T-helper 17 cell (primary cell): ENCODE data around the gene CLIC4. TPM values are rescaled to one million over a fixed set of nuclear protein-coding genes. Genes with fewer than 3 reads are reported as not detected.
"Not testable (repeated sequence)": the region's sequence is repeated elsewhere in the genome, so short reads cannot be mapped to it uniquely, and the experiment has no call there.

Source experiments
- ATAC-seq: fragments of 150-1000 bp; cut with Tn5 transposase; 2 replicates; pipeline ENCODE4 v1.10.0; 2021; ENCODE audit warnings: mild to moderate bottlenecking, moderate library complexity
- DNase-seq, 3 donors: peaks; one replicate each; pipeline versions ENCODE4 v3.0.0 to v3.0.0-alpha.2; 2020 to 2021
- H3K9me3 ChIP-seq: one replicate; pipeline ENCODE4 v1.7.0; 2013; ENCODE audit warnings: low read length, mild to moderate bottlenecking; ENCODE audit not compliant: control insufficient read depth, poor library complexity, severe bottlenecking
- H3K27ac Mint-ChIP-seq: one replicate; pipeline ENCODE4 v1.8.0; 2022; ENCODE audit warnings: mild to moderate bottlenecking, moderate library complexity, mixed read lengths
- H3K27me3 Mint-ChIP-seq: one replicate; pipeline ENCODE4 v1.8.0; 2022; ENCODE audit warnings: mixed read lengths
- H3K36me3 Mint-ChIP-seq: one replicate; pipeline ENCODE4 v1.8.0; 2022; ENCODE audit warnings: low read depth, mixed read lengths
- H3K4me1 Mint-ChIP-seq: one replicate; pipeline ENCODE4 v1.8.0; 2022; ENCODE audit warnings: mild to moderate bottlenecking, mixed read lengths
- H3K4me3 Mint-ChIP-seq: one replicate; pipeline ENCODE4 v1.8.0; 2022; ENCODE audit warnings: mild to moderate bottlenecking, moderate library complexity, mixed read lengths
- total RNA-seq, 4 donors: library from RNA in 2 of 4; stranded (reverse) in 2 of 4; gene quantifications; one replicate each; pipeline ENCODE4 v1.2.3 and lab custom pipeline; 2022 to 2026

Gene CLIC4
- total RNA-seq, 2 donors from 2014 or later, result 3.9 to 9.9 TPM

GRCh38 chr1:24743404-24744211 lies 1.6 kb upstream of the CLIC4 start:
- H3K4me3 Mint-ChIP-seq, result peak overlapping the region; percentile 87
- ATAC-seq (no peak), DNase-seq (no peak)
- H3K36me3 Mint-ChIP-seq, result peaks cover 3% of the 10 kb centered on the region
- H3K27me3 Mint-ChIP-seq, result peaks cover 13% of the 10 kb centered on the region
- H3K9me3 ChIP-seq, result no peaks in the 10 kb centered on the region
- peak overlapping the region; percentile 37 for H3K27ac Mint-ChIP-seq
- peaks cover 10% of the 10 kb centered on the region for H3K4me1 Mint-ChIP-seq

DNA sequence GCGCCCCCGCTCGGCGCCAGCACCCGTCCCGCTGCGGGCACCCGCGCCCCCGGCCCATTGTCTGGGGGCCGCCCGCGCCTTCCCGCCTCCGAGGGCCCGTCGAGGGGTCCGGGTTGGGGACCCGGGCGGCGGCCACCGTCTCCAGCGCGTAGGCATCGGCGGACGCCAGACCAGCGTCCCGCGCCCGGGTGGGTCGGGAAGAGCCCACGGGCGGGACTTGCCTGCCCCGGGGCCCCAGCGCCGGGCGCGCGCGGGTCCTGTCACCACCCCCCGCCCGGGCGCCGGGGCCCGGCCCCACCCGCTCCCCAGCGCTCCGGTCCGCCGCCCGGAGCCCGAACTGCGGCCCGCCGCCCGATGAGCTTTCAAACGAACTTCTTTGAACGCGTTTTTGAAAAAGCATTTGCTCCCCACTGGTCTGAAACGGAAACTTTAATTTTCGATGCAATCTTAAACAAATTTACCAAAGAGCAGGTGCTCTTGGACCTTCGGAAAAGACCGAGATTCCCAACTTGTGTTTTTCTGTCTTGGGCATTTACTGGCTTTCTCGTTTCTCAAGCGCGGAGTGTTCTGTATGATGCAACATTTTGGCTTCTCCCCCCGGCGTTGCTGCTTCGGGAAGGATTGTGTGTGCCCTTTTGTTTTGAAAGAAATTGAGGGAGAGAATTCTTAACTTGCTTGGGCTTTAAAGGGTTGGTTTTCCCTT lies 615 bp downstream of the CLIC4 start:
- DNase-seq (peak in 2 of 3 donors; percentile 15 to 30), ATAC-seq (no peak)
- no peaks in the 10 kb centered on the region for H3K9me3 ChIP-seq
- peaks cover 3% of the 10 kb centered on the region for H3K36me3 Mint-ChIP-seq
- no peak overlapping the region for H3K27ac Mint-ChIP-seq
- peaks cover 14% of the 10 kb centered on the region for H3K4me1 Mint-ChIP-seq
- H3K27me3 Mint-ChIP-seq, result peaks cover 12% of the 10 kb centered on the region
- peak overlapping the region; percentile 88 for H3K4me3 Mint-ChIP-seq

DNA sequence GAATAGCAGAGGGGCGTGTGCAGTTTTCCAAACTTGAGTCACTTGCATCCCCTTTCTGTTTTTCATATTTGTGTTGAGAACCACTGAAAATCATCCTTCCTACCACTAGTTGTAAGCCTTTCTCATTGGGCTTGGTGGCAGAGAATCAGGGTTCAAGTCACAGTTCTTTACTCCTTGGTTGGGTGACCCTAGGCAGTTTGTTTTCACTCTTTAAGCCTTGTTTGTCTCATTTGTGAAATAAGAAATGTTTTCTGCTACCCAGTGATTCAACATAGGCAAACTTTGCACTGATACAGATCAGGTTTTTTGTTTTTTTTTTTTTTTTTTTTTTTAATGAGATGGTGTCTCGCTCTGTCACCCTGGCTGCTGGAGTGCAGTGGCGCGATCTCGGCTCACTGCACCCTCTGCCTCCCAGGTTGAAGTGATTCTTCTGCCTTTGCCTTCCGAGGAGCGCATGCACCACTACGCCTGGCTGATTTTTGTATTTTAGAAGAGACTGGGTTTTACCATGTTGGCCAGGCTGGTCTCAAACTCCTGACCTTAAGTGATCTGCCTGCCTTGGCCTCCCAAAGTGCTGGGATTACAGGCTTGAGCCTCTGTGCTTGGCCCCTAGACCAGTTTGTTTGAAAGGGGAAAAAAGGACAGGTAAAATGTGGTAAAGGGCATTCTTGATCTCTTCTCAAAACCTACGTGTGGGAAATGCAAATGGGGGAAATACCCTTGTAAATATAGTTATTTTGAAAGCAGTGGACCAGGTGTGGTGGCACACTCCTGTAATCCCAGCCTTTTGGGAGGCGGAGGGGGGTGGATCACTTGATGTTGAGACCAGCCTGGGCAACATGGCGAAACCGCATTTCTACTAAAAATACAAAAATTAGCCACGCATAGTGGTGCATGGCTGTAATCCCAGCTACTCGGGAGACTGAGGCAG lies 3.2 kb downstream of the CLIC4 start:
- Mint-ChIP-seq H3K36me3 (no peaks in the 10 kb centered on the region), H3K4me1 (peaks cover 9% of the 10 kb centered on the region), H3K27ac (peak overlapping the region; percentile 19), H3K4me3 (peak overlapping the region; percentile 68), H3K27me3 (no peaks in the 10 kb centered on the region)
- no peaks in the 10 kb centered on the region for H3K9me3 ChIP-seq
- ATAC-seq, result no peak
- DNase-seq, result no peak

DNA sequence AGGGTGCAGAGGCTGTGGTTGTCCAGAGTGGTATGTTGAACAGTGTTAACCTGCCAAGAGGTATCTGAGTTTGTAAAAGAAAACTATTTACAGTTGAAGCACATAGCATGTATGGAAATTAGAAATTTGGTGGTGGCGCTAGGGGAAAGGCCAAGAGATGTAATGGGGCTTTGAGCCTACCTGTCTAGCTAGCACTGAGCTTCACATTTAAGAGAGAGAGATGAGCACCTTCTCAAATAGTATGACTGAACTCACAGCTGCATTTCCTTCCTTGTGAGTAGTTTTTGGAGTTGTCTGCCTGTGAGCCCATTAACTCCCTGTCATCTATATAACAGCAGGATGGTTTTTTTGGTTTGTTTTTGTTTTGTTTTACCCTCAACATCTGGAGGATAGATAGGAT lies 4.0 kb downstream of the CLIC4 start:
- H3K27me3 Mint-ChIP-seq, result peaks cover 4% of the 10 kb centered on the region
- H3K27ac Mint-ChIP-seq, result peak overlapping the region; percentile 19
- ATAC-seq (no peak), DNase-seq (no peak)
- H3K36me3 Mint-ChIP-seq, result no peaks in the 10 kb centered on the region
- no peak overlapping the region for H3K4me3 Mint-ChIP-seq
- no peaks in the 10 kb centered on the region for H3K9me3 ChIP-seq
- peaks cover 10% of the 10 kb centered on the region for H3K4me1 Mint-ChIP-seq

- Mint-ChIP-seq H3K4me3 (no peak overlapping the region), H3K27me3 (peaks cover 6% of the 10 kb centered on the region), H3K4me1 (peaks cover 9% of the 10 kb centered on the region), H3K27ac (no peak overlapping the region), H3K36me3 (no peaks in the 10 kb centered on the region)
- H3K9me3 ChIP-seq, result no peaks in the 10 kb centered on the region
- DNase-seq (no peak), ATAC-seq (no peak)
Observed at GRCh38 chr1:24749886-24750285, 4.6 kb downstream of the CLIC4 start.

- Mint-ChIP-seq H3K36me3 (no peaks in the 10 kb centered on the region), H3K4me3 (no peak overlapping the region), H3K27ac (no peak overlapping the region), H3K27me3 (peaks cover 6% of the 10 kb centered on the region), H3K4me1 (peaks cover 9% of the 10 kb centered on the region)
- DNase-seq (no peak), ATAC-seq (no peak)
- H3K9me3 ChIP-seq, result no peaks in the 10 kb centered on the region
Observed at GRCh38 chr1:24751833-24752232, 6.6 kb downstream of the CLIC4 start.

GRCh38 chr1:24752305-24752704 lies 7.1 kb downstream of the CLIC4 start:
- Mint-ChIP-seq H3K27me3 (peaks cover 6% of the 10 kb centered on the region), H3K4me3 (no peak overlapping the region), H3K4me1 (peaks cover 9% of the 10 kb centered on the region), H3K27ac (no peak overlapping the region), H3K36me3 (no peaks in the 10 kb centered on the region)
- H3K9me3 ChIP-seq, result no peaks in the 10 kb centered on the region
- DNase-seq (no peak), ATAC-seq (no peak)

DNA sequence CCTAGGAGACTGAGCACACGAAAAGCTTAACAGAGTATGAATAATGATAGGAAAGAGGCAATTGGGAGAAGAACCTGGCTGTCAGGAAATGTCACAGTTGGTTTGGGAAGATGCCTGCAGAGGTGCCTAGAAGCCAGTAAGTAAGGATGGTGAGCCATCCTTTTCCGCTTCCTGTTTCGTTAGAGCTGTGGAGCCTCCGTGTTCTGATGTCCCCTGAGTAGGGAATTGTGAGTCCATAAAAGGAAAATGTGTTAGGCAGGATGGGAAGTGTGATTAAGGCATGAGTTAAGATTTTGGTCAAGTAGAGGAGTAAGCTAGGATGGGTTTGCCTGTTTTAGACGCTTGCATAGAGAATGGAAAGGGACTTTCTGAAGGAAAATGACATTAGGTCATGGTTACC lies 9.0 kb downstream of the CLIC4 start:
- no peaks in the 10 kb centered on the region for H3K9me3 ChIP-seq
- no peak overlapping the region for H3K4me3 Mint-ChIP-seq
- H3K4me1 Mint-ChIP-seq, result peaks cover 5% of the 10 kb centered on the region
- peak overlapping the region; percentile 86 for H3K27ac Mint-ChIP-seq
- no peak for ATAC-seq
- peaks cover 6% of the 10 kb centered on the region for H3K27me3 Mint-ChIP-seq
- H3K36me3 Mint-ChIP-seq, result no peaks in the 10 kb centered on the region
- no peak for DNase-seq

- not testable (repeated sequence) for H3K36me3 Mint-ChIP-seq, H3K9me3 ChIP-seq, H3K4me3 Mint-ChIP-seq, H3K4me1 Mint-ChIP-seq, H3K27ac Mint-ChIP-seq, ATAC-seq, DNase-seq, H3K27me3 Mint-ChIP-seq
Observed at GRCh38 chr1:24755323-24755722, 10.1 kb downstream of the CLIC4 start.

GRCh38 chr1:24756395-24756794 lies 11.1 kb downstream of the CLIC4 start:
- ATAC-seq, result no peak
- no peaks in the 10 kb centered on the region for H3K9me3 ChIP-seq
- no peak overlapping the region for H3K4me3 Mint-ChIP-seq
- peaks cover 3% of the 10 kb centered on the region for H3K4me1 Mint-ChIP-seq
- no peak for DNase-seq
- no peak overlapping the region for H3K27ac Mint-ChIP-seq
- H3K36me3 Mint-ChIP-seq, result no peaks in the 10 kb centered on the region
- peaks cover 6% of the 10 kb centered on the region for H3K27me3 Mint-ChIP-seq

- no peak overlapping the region for H3K4me3 Mint-ChIP-seq
- no peak overlapping the region for H3K27ac Mint-ChIP-seq
Observed at GRCh38 chr1:24759492-24759891, 14.2 kb downstream of the CLIC4 start.

DNA sequence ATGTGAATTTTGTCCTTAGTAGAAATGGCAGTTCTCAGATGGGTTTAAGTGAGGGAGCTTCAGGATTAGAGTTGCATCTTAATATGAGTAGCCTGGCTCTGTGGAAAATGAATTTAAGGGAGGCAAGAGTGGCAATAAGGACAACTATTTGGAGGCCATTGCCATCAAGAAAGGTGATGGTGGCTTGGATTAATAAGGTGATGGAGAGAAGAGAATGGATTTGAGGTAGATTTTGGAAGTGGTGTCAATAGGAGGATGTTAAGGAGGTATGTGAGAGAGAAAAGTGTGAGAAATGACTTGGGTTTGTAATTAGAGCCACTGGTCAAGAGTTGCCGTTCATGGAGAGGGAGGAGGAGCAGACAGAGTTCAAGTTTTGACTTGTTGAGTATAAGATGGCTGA lies 16.3 kb downstream of the CLIC4 start:
- H3K27ac Mint-ChIP-seq, result no peak overlapping the region
- H3K4me1 Mint-ChIP-seq, result no peaks in the 10 kb centered on the region
- no peaks in the 10 kb centered on the region for H3K36me3 Mint-ChIP-seq
- DNase-seq (no peak), ATAC-seq (no peak)
- no peaks in the 10 kb centered on the region for H3K9me3 ChIP-seq
- no peak overlapping the region for H3K4me3 Mint-ChIP-seq
- H3K27me3 Mint-ChIP-seq, result no peaks in the 10 kb centered on the region

More at GRCh38 chr1:24759492-24759891, 14.2 kb downstream of the CLIC4 start:
- no peaks in the 10 kb centered on the region for H3K27me3 Mint-ChIP-seq
- H3K9me3 ChIP-seq, result no peaks in the 10 kb centered on the region
- no peak for ATAC-seq
- H3K36me3 Mint-ChIP-seq, result no peaks in the 10 kb centered on the region
- H3K4me1 Mint-ChIP-seq, result no peaks in the 10 kb centered on the region
- DNase-seq, result no peak

DNA sequence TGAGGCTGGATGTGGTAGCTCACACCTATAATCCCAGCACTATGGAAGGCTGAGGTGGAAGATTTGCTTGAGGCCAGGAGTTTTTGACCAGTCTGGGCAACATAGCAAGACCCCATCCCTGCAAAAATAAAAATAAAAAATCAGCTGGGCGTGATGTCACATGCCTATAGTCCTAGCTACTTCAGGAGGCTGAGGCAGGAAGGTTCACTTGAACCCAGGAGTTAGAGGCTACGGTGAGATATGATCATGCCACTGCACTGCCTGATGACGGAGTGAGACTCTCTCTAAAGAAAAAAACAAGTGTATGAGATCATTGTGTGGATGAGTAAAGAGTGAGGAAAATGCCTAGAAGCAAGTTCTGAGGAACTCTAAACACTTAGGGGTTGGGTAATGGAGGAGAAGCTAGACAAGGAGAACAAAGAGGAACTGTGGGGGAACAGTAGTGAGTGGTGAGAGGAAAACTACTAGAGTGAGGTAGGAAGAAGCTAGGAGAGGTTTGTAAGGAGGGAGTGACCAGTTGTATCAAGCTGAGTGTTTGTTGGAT lies 17.0 kb downstream of the CLIC4 start:
- H3K27ac Mint-ChIP-seq, result no peak overlapping the region
- no peaks in the 10 kb centered on the region for H3K27me3 Mint-ChIP-seq
- DNase-seq, result no peak
- H3K4me3 Mint-ChIP-seq, result no peak overlapping the region
- H3K36me3 Mint-ChIP-seq, result no peaks in the 10 kb centered on the region
- H3K9me3 ChIP-seq, result no peaks in the 10 kb centered on the region
- ATAC-seq, result no peak
- H3K4me1 Mint-ChIP-seq, result no peaks in the 10 kb centered on the region
